ENCODE measurements around the gene SPATS2L. TPM values are rescaled to one million over a fixed set of nuclear protein-coding genes. Genes with fewer than 3 reads are reported as not detected.

The SPATS2L gene
- total and polyA plus RNA-seq, 8 donors: 81.2 to 96.7 (median 91.2) TPM

DNA sequence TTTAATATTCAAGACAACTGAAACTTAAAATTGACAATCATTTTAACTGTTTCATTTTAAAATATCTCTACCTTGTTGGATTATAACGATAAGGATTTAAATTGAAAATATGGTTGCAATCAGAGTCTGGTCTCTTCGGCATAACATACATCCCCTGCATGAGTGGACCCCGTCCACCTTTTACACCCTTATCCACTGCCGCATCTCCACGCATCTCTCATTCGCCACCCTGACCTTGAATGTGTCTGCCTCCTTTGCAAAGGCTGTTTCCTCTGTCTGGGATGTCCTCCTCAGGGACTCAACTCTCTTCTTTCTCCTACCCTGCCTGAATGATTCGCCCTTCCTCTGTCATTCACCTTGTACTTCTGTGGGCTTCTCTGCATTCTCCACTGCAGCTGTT lies 87.6 kb downstream of the SPATS2L start:
- TF ChIP-seq, protein P1, sequence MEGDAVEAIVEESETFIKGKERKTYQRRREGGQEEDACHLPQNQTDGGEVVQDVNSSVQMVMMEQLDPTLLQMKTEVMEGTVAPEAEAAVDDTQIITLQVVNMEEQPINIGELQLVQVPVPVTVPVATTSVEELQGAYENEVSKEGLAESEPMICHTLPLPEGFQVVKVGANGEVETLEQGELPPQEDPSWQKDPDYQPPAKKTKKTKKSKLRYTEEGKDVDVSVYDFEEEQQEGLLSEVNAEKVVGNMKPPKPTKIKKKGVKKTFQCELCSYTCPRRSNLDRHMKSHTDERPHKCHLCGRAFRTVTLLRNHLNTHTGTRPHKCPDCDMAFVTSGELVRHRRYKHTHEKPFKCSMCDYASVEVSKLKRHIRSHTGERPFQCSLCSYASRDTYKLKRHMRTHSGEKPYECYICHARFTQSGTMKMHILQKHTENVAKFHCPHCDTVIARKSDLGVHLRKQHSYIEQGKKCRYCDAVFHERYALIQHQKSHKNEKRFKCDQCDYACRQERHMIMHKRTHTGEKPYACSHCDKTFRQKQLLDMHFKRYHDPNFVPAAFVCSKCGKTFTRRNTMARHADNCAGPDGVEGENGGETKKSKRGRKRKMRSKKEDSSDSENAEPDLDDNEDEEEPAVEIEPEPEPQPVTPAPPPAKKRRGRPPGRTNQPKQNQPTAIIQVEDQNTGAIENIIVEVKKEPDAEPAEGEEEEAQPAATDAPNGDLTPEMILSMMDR (IDR thresholded peaks at IDR 0.05): no peak
- no peak overlapping the region for H3K4me3 ChIP-seq
- intact Hi-C loops (cut with DNase I): no loop called here
- H3K27me3 ChIP-seq: no peaks in the 10 kb centered on the region
- peaks cover 9 to 16% of the 10 kb centered on the region in 2 donors for H3K36me3 ChIP-seq
- no peak for DNase-seq
- H3K27ac ChIP-seq: no peak overlapping the region
- no peak for ATAC-seq
- H3K9me3 ChIP-seq: no peaks in the 10 kb centered on the region
- peaks cover 0 to 8% of the 10 kb centered on the region in 2 donors for H3K4me1 ChIP-seq

DNA sequence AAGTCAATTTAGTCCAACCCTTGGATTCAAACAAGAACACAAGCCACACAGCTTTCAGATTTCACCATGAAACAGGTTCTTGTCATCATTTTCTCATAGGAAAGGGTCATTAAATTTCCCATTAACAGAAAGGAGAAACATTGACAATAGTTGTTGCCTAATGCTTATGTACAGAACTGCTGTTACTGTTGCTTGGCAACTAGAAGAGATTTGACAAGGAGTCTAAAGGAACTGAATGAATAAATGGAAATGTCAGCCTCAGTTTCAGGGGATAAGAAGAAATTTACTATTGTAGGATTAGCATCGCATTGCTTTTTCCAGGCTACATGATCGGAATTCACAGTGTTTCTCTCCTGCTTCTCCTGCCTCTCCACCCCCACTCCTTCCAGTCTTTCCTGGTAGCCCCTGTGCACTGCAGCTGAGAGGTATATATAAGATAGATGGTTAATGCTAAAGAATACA lies 90.3 kb downstream of the SPATS2L start:
- Histone ChIP-seq H3K36me3 (no peaks in the 10 kb centered on the region), H3K9me3 (no peaks in the 10 kb centered on the region), H3K4me1 (peaks cover 0 to 10% of the 10 kb centered on the region in 2 donors), H3K27me3 (no peaks in the 10 kb centered on the region), H3K27ac (peak overlapping the region in 1 of 2 donors; percentile 5), H3K4me3 (no peak overlapping the region)
- TF ChIP-seq, protein P1 (IDR thresholded peaks at IDR 0.05): no peak
- intact Hi-C loops (cut with DNase I): no loop called here
- peak in 1 of 4 donors; percentile 44 for DNase-seq
- peak; percentile 76 for ATAC-seq

DNA sequence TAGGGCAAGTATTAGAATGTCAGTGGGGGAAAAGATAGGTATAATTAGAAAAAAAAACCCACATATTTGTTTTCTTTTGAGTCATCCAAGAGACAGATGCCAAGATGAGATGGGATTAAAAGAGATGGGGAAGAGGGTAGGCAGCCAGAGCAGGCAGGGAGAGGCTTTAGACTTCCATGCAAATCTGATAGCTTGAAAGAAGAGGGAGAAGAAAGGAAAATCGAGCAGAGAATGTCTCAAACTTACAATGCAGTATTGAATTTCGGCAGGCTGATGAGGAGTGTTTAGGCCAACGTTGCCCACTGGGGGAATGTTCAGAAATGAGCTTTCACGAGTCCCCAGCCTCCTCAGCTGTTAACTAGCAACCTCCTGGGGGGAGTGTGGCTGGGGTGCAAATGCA lies 91.3 kb downstream of the SPATS2L start:
- intact Hi-C loops (cut with DNase I): no loop called here
- Histone ChIP-seq H3K36me3 (no peaks in the 10 kb centered on the region), H3K4me1 (peaks cover 0 to 10% of the 10 kb centered on the region in 2 donors), H3K9me3 (no peaks in the 10 kb centered on the region), H3K27ac (no peak overlapping the region), H3K4me3 (no peak overlapping the region), H3K27me3 (no peaks in the 10 kb centered on the region)
- DNase-seq (no peak), ATAC-seq (no peak)
- TF ChIP-seq, protein P1 (IDR thresholded peaks at IDR 0.05): no peak

DNA sequence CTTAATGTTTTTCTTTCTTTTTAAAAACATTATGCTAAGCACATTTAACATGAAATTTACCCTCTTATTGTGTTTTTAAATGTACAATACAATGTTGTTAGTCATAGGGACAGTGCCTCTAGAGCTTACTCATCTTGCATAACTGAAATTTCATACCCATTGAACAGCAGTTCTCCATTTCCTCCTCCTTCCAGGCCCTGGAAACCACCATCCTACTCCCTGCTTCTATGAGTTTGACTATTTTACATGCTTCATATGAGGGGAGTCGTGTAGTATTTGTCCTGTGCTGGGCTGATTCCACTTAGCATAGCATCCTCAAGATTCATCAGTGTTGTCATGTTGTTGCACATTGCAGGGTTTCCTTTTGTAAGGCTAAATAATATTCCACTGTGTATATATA lies 92.6 kb downstream of the SPATS2L start:
- intact Hi-C loops (cut with DNase I): no loop called here
- no peaks in the 10 kb centered on the region for H3K9me3 ChIP-seq
- no peaks in the 10 kb centered on the region for H3K36me3 ChIP-seq
- DNase-seq: no peak
- ATAC-seq: no peak
- H3K4me3 ChIP-seq: no peak overlapping the region
- H3K27ac ChIP-seq: no peak overlapping the region
- H3K27me3 ChIP-seq: no peaks in the 10 kb centered on the region
- TF ChIP-seq, protein P1 (IDR thresholded peaks at IDR 0.05): no peak
- H3K4me1 ChIP-seq: peaks cover 0 to 18% of the 10 kb centered on the region in 2 donors

DNA sequence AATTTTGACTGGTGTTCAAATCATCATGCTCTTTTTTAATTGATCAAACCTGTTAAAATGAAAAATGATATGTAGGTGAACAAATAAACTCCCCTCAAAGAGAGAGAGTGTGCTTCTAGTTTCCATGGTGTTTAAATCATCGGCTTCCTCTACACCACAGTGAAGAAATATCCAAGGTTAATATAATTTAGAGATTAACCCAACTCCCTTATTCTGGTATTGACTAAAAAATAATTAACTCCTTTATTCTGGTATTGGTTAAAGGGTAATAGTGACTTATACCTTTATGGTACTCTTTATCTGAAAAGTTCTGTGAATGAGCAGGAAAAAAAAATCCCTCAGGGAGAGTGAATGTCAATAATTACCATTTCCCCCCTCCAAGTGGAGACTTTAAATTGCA lies 93.1 kb downstream of the SPATS2L start:
- no peak overlapping the region for H3K27ac ChIP-seq
- ATAC-seq (no peak), DNase-seq (no peak)
- no peak overlapping the region for H3K4me3 ChIP-seq
- no peaks in the 10 kb centered on the region for H3K9me3 ChIP-seq
- TF ChIP-seq, protein P1 (IDR thresholded peaks at IDR 0.05): no peak
- no peaks in the 10 kb centered on the region for H3K36me3 ChIP-seq
- intact Hi-C loops (cut with DNase I): no loop called here
- peaks cover 0 to 24% of the 10 kb centered on the region in 2 donors for H3K4me1 ChIP-seq
- no peaks in the 10 kb centered on the region for H3K27me3 ChIP-seq
